Astrocyte (in vitro differentiated cells and primary cell): ENCODE data around the gene CALCOCO1. TPM values are rescaled to one million over a fixed set of nuclear protein-coding genes. Genes with fewer than 3 reads are reported as not detected.

Experiments
- DNase-seq: peaks from one replicate; pipeline ENCODE4 v3.0.0-alpha.2; 2010; ENCODE audit warnings: low read depth
- FAIRE-seq: peaks from 2 replicates; lab custom pipeline; 2011; peaks lifted over from hg19 to GRCh38; lab: Jason Lieb, UNC
- H2AFZ ChIP-seq: 2 replicates; pipeline ENCODE4 v1.6.0; 2012; ENCODE audit warnings: low read depth, low read length, inconsistent platforms
- H3K27ac ChIP-seq: 2 replicates; pipeline ENCODE4 v1.5.1; 2011; ENCODE audit warnings: low read depth, low read length, inconsistent platforms
- H3K27me3 ChIP-seq: 2 replicates; pipeline ENCODE4 v1.6.0; 2011; ENCODE audit warnings: low read length, inconsistent platforms; ENCODE audit not compliant: insufficient read depth
- H3K36me3 ChIP-seq: 2 replicates; pipeline ENCODE4 v1.5.1; 2011; ENCODE audit warnings: low read length, inconsistent platforms; ENCODE audit not compliant: insufficient read depth
- H3K4me1 ChIP-seq: 2 replicates; pipeline ENCODE4 v1.5.1; 2011; ENCODE audit warnings: low read length, inconsistent platforms; ENCODE audit not compliant: insufficient read depth
- H3K4me2 ChIP-seq: 2 replicates; pipeline ENCODE4 v1.6.0; 2012; ENCODE audit warnings: low read length, inconsistent platforms
- H3K4me3 ChIP-seq: 2 replicates; pipeline ENCODE4 v1.5.1; 2011; ENCODE audit warnings: low read depth, mild to moderate bottlenecking, low read length, inconsistent platforms; ENCODE audit not compliant: insufficient read depth
- H3K79me2 ChIP-seq: 2 replicates; pipeline ENCODE4 v1.6.0; 2012; ENCODE audit warnings: mild to moderate bottlenecking, low read length, inconsistent platforms; ENCODE audit not compliant: insufficient read depth
- H3K9ac ChIP-seq: 2 replicates; pipeline ENCODE4 v1.6.0; 2012; ENCODE audit warnings: mild to moderate bottlenecking, low read length, inconsistent platforms
- H3K9me3 ChIP-seq: 2 replicates; pipeline ENCODE4 v1.5.1; 2012; ENCODE audit warnings: low read depth, mild to moderate bottlenecking, low read length, inconsistent platforms; ENCODE audit not compliant: insufficient read depth
- H4K20me1 ChIP-seq: 2 replicates; pipeline ENCODE4 v1.6.0; 2012; ENCODE audit warnings: low read length, inconsistent platforms; ENCODE audit not compliant: insufficient read depth
- H3K27ac Mint-ChIP-seq: one replicate; pipeline ENCODE4 v1.8.0; 2021; ENCODE audit warnings: mild to moderate bottlenecking, mixed read lengths; ENCODE audit not compliant: unreplicated experiment
- H3K27me3 Mint-ChIP-seq: one replicate; pipeline ENCODE4 v1.8.0; 2021; ENCODE audit warnings: low read depth, mixed read lengths; ENCODE audit not compliant: unreplicated experiment
- H3K36me3 Mint-ChIP-seq: one replicate; pipeline ENCODE4 v1.8.0; 2021; ENCODE audit warnings: low read depth, mixed read lengths; ENCODE audit not compliant: unreplicated experiment
- H3K4me1 Mint-ChIP-seq: one replicate; pipeline ENCODE4 v1.8.0; 2021; ENCODE audit warnings: low read depth, mixed read lengths; ENCODE audit not compliant: unreplicated experiment
- H3K4me3 Mint-ChIP-seq: one replicate; pipeline ENCODE4 v1.8.0; 2021; ENCODE audit warnings: mild to moderate bottlenecking, moderate library complexity, mixed read lengths; ENCODE audit not compliant: unreplicated experiment
- H3K9me3 Mint-ChIP-seq: one replicate; pipeline ENCODE4 v1.8.0; 2021; ENCODE audit warnings: mild to moderate bottlenecking, mixed read lengths; ENCODE audit not compliant: unreplicated experiment
- CTCF ChIP-seq: IDR thresholded peaks from 2 replicates; pipeline ENCODE4 v1.5.1; 2011; ENCODE audit warnings: low read depth, mild to moderate bottlenecking, inconsistent platforms, low read length, moderate library complexity; ENCODE audit not compliant: insufficient read depth
- EZH2 ChIP-seq: IDR thresholded peaks from 2 replicates; pipeline ENCODE4 v1.6.1; 2012; ENCODE audit warnings: mild to moderate bottlenecking, low read length, inconsistent platforms; ENCODE audit not compliant: insufficient read depth
- total RNA-seq: library from RNA; stranded (reverse); gene quantifications from 2 replicates; pipeline ENCODE4 v1.2.1, GENCODE V29; 2021

Gene CALCOCO1
- total RNA-seq, 1 donor from 2014 or later = 85.2 TPM

GRCh38 chr12:53696655-53697331 lies 30.5 kb downstream of the CALCOCO1 start:
- Mint-ChIP-seq H3K9me3 (no peaks in the 10 kb centered on the region), H3K36me3 (no peaks in the 10 kb centered on the region), H3K27ac (peak overlapping the region; percentile 67), H3K4me3 (peak overlapping the region; percentile 22), H3K27me3 (peaks cover 61% of the 10 kb centered on the region), H3K4me1 (no peaks in the 10 kb centered on the region)
- H3K79me2 ChIP-seq = no peaks in the 10 kb centered on the region
- no peak overlapping the region for H3K9ac ChIP-seq
- H3K27ac ChIP-seq = no peak overlapping the region
- peak overlapping the region; percentile 3 for H2AFZ ChIP-seq
- no peaks in the 10 kb centered on the region for H4K20me1 ChIP-seq
- H3K4me1 ChIP-seq = peaks cover 12% of the 10 kb centered on the region
- H3K4me2 ChIP-seq = peak overlapping the region; percentile 64
- no peak for DNase-seq
- H3K9me3 ChIP-seq = no peaks in the 10 kb centered on the region
- peak overlapping the region; percentile 7 for H3K4me3 ChIP-seq
- TF ChIP-seq CTCF = no peak
- no peak for TF ChIP-seq EZH2
- no peak for FAIRE-seq
- H3K36me3 ChIP-seq = no peaks in the 10 kb centered on the region
- H3K27me3 ChIP-seq = peaks cover 55% of the 10 kb centered on the region

DNA sequence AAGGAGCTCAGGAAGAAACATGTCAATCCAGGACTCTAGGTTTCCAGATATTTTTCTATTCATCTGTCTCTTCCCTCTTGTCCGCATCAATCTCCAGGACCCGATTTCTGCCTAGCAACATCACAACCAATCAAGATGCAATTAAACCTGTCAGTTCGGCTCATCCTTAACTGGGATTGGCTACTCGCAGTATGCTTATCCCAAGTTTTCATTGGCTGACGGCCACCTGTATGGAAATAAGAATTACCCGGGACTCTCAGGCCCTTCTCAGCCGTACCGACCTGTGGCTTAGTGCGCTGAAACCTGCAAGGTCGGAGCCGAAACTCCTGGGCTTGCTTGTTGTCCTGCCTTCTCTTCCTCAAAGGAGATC lies 31.0 kb downstream of the CALCOCO1 start:
- no peaks in the 10 kb centered on the region for H3K36me3 Mint-ChIP-seq

More for the DNA sequence above, 31.0 kb downstream of the CALCOCO1 start:
- H3K4me1 ChIP-seq = peaks cover 12% of the 10 kb centered on the region
- peaks cover 56% of the 10 kb centered on the region for H3K27me3 Mint-ChIP-seq
- H2AFZ ChIP-seq = peak overlapping the region; percentile 3
- H4K20me1 ChIP-seq = no peaks in the 10 kb centered on the region
- no peaks in the 10 kb centered on the region for H3K79me2 ChIP-seq
- H3K9ac ChIP-seq = no peak overlapping the region
- peak overlapping the region; percentile 64 for H3K4me2 ChIP-seq
- FAIRE-seq (peak; percentile 92), DNase-seq (peak; percentile 74)
- no peaks in the 10 kb centered on the region for H3K4me1 Mint-ChIP-seq
- H3K27ac ChIP-seq = no peak overlapping the region
- TF ChIP-seq CTCF = no peak
- TF ChIP-seq EZH2 = no peak
- H3K36me3 ChIP-seq = no peaks in the 10 kb centered on the region
- peaks cover 50% of the 10 kb centered on the region for H3K27me3 ChIP-seq
- peak overlapping the region; percentile 22 for H3K4me3 Mint-ChIP-seq
- H3K9me3 Mint-ChIP-seq = no peaks in the 10 kb centered on the region
- peak overlapping the region; percentile 67 for H3K27ac Mint-ChIP-seq
- H3K9me3 ChIP-seq = no peaks in the 10 kb centered on the region
- H3K4me3 ChIP-seq = peak overlapping the region; percentile 7
